Measurements from ENCODE around the gene NSUN7.

NSUN7 gene

DNA sequence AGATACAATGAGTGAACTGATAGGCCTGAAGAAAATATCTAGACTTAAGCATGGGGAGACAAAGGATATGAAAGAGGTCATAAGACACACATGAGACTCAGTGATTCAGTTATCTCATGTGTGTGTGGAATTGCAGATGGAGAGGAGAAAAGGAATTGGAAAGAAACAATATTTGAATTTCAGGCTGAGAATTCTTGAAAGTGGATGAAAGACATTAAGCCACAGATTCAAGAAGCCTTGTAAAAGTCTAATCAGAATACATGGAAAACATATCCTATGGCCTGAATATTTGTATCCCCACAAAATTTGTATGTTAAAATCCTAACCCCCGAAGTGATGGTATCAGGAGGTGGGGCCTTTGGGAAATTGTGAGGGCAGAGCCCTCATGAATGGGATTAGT lies 28.3 kb downstream of the NSUN7 start:
- Histone ChIP-seq H4K20me1 (ENCODE audit: control insufficient read depth, insufficient read depth, low read depth, low read length) (no peaks in the 10 kb centered on the region), H3F3A (ENCODE audit: control insufficient read depth, insufficient read depth) (no peaks in the 10 kb centered on the region), H3K27me3 (ENCODE audit: control insufficient read depth, low read length) (peaks cover under 1% of the 10 kb centered on the region), H3K4me2 (ENCODE audit: low read length) (no peak overlapping the region), H3K27ac (ENCODE audit: low read depth, low read length) (no peak overlapping the region), H3K36me3 (ENCODE audit: control insufficient read depth, low read length) (no peaks in the 10 kb centered on the region), H3K9me2 (replicated peaks; ENCODE audit: control insufficient read depth, low read length) (no peaks in the 10 kb centered on the region), H3K4me3 (ENCODE audit: low read length) (no peak overlapping the region), H3K9me3 (ENCODE audit: control insufficient read depth, insufficient read depth, low read length) (no peaks in the 10 kb centered on the region), H3K79me2 (ENCODE audit: control insufficient read depth, low read length) (no peaks in the 10 kb centered on the region), H3K4me1 (ENCODE audit: control insufficient read depth, low read length) (no peaks in the 10 kb centered on the region)
- TF ChIP-seq, protein P1, sequence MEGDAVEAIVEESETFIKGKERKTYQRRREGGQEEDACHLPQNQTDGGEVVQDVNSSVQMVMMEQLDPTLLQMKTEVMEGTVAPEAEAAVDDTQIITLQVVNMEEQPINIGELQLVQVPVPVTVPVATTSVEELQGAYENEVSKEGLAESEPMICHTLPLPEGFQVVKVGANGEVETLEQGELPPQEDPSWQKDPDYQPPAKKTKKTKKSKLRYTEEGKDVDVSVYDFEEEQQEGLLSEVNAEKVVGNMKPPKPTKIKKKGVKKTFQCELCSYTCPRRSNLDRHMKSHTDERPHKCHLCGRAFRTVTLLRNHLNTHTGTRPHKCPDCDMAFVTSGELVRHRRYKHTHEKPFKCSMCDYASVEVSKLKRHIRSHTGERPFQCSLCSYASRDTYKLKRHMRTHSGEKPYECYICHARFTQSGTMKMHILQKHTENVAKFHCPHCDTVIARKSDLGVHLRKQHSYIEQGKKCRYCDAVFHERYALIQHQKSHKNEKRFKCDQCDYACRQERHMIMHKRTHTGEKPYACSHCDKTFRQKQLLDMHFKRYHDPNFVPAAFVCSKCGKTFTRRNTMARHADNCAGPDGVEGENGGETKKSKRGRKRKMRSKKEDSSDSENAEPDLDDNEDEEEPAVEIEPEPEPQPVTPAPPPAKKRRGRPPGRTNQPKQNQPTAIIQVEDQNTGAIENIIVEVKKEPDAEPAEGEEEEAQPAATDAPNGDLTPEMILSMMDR (IDR thresholded peaks at IDR 0.05; ENCODE audit: low read depth, low read length, poor library complexity, severe bottlenecking): no peak
- no peak for TF ChIP-seq EZH2phosphoT487 (IDR thresholded peaks at IDR 0.05; ENCODE audit: borderline replicate concordance, low read length)

DNA sequence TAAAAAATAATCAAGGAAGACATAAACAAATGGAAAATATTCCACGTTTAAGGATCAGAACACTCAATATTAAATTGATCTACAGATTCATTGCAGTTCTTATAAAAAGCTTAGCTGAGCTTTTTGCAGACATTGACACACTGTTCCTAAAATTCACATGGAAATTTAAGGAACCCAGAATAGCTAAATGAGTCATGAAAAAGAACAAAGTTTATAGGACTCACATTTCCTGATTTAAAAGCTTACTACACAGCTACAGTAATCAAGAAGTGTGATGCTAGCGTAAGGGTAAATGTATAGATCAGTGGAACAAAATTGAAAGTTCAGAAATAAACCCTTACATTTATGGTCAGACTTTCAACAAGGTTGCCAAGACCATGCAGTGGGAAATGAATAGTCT lies 33.1 kb downstream of the NSUN7 start:
- Histone ChIP-seq H3K9me3 (ENCODE audit: control insufficient read depth, insufficient read depth, low read length) (no peaks in the 10 kb centered on the region), H3K36me3 (ENCODE audit: control insufficient read depth, low read length) (no peaks in the 10 kb centered on the region), H3K9me2 (replicated peaks; ENCODE audit: control insufficient read depth, low read length) (no peaks in the 10 kb centered on the region), H3F3A (ENCODE audit: control insufficient read depth, insufficient read depth) (no peaks in the 10 kb centered on the region), H3K27ac (ENCODE audit: low read depth, low read length) (no peak overlapping the region), H3K27me3 (ENCODE audit: control insufficient read depth, low read length) (no peaks in the 10 kb centered on the region), H3K4me1 (ENCODE audit: control insufficient read depth, low read length) (no peaks in the 10 kb centered on the region), H4K20me1 (ENCODE audit: control insufficient read depth, insufficient read depth, low read depth, low read length) (no peaks in the 10 kb centered on the region), H3K79me2 (ENCODE audit: control insufficient read depth, low read length) (no peaks in the 10 kb centered on the region), H3K4me2 (ENCODE audit: low read length) (no peak overlapping the region), H3K4me3 (ENCODE audit: low read length) (no peak overlapping the region)
- TF ChIP-seq EZH2phosphoT487 (IDR thresholded peaks at IDR 0.05; ENCODE audit: borderline replicate concordance, low read length): no peak
- TF ChIP-seq, protein P1 (IDR thresholded peaks at IDR 0.05; ENCODE audit: low read depth, low read length, poor library complexity, severe bottlenecking): no peak

DNA sequence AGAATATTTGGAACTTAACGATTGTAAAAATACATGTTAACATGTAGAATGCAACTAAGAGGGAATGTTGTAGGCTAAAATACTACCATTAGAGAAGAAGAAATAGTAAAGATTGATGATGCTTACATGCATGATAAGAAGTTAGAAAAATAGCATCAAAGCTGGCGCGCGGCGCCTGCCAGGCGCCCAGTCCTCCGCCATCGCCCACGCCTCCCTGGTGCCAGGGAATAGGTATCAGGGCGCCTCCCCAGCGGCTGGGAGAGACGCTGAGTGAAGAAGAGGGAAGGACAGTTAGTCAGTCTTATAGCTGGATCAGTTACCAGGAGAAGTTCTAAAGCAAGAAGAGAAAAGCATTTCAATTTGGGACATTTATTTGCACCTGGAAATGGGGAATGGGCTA lies 36.0 kb downstream of the NSUN7 start:
- no peak for TF ChIP-seq EZH2phosphoT487 (IDR thresholded peaks at IDR 0.05; ENCODE audit: borderline replicate concordance, low read length)
- TF ChIP-seq, protein P1 (IDR thresholded peaks at IDR 0.05; ENCODE audit: low read depth, low read length, poor library complexity, severe bottlenecking): no peak

DNA sequence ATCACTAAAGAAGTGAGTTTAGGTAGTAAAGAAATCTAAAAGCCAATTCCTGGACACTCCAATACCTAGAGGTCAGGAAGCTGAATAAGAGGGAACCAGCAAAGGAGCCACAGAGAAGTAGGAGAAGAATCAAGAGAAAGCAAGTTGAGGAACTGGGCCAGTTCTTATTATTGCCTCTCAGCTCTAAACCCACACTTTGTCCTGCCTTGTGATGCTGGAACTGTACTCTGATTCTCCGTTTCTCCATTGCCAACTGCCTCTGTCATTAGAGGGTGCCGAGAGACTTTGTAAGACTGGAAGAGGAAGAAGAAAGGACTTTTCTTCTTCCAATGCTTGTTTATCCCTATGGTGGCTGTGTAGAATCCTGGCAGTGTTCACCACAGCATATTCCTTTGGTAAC lies 38.6 kb downstream of the NSUN7 start:
- no peak for TF ChIP-seq EZH2phosphoT487 (IDR thresholded peaks at IDR 0.05; ENCODE audit: borderline replicate concordance, low read length)
- TF ChIP-seq, protein P1 (IDR thresholded peaks at IDR 0.05; ENCODE audit: low read depth, low read length, poor library complexity, severe bottlenecking): no peak
- H3K36me3 ChIP-seq (ENCODE audit: control insufficient read depth, low read length): no peaks in the 10 kb centered on the region
- H3K4me3 ChIP-seq (ENCODE audit: low read length): no peak overlapping the region
- no peaks in the 10 kb centered on the region for H3F3A ChIP-seq (ENCODE audit: control insufficient read depth, insufficient read depth)
- no peaks in the 10 kb centered on the region for H3K9me2 ChIP-seq (replicated peaks; ENCODE audit: control insufficient read depth, low read length)
- no peaks in the 10 kb centered on the region for H3K4me1 ChIP-seq (ENCODE audit: control insufficient read depth, low read length)
- no peaks in the 10 kb centered on the region for H3K79me2 ChIP-seq (ENCODE audit: control insufficient read depth, low read length)
- no peaks in the 10 kb centered on the region for H4K20me1 ChIP-seq (ENCODE audit: control insufficient read depth, insufficient read depth, low read depth, low read length)
- no peak overlapping the region for H3K27ac ChIP-seq (ENCODE audit: low read depth, low read length)
- H3K27me3 ChIP-seq (ENCODE audit: control insufficient read depth, low read length): peaks cover 10% of the 10 kb centered on the region
- H3K4me2 ChIP-seq (ENCODE audit: low read length): no peak overlapping the region
- H3K9me3 ChIP-seq (ENCODE audit: control insufficient read depth, insufficient read depth, low read length): no peaks in the 10 kb centered on the region

More for the DNA sequence above, 36.0 kb downstream of the NSUN7 start:
- Histone ChIP-seq H3K4me3 (ENCODE audit: low read length) (no peak overlapping the region), H3K4me2 (ENCODE audit: low read length) (no peak overlapping the region), H3K27ac (ENCODE audit: low read depth, low read length) (no peak overlapping the region), H3K9me2 (replicated peaks; ENCODE audit: control insufficient read depth, low read length) (no peaks in the 10 kb centered on the region), H3K27me3 (ENCODE audit: control insufficient read depth, low read length) (peaks cover 10% of the 10 kb centered on the region), H3K9me3 (ENCODE audit: control insufficient read depth, insufficient read depth, low read length) (no peaks in the 10 kb centered on the region), H3K4me1 (ENCODE audit: control insufficient read depth, low read length) (no peaks in the 10 kb centered on the region), H3K36me3 (ENCODE audit: control insufficient read depth, low read length) (no peaks in the 10 kb centered on the region), H3K79me2 (ENCODE audit: control insufficient read depth, low read length) (no peaks in the 10 kb centered on the region), H4K20me1 (ENCODE audit: control insufficient read depth, insufficient read depth, low read depth, low read length) (no peaks in the 10 kb centered on the region), H3F3A (ENCODE audit: control insufficient read depth, insufficient read depth) (no peaks in the 10 kb centered on the region)
